Activated CD4-positive, CD25-positive, alpha-beta regulatory T cell treated with anti-CD3 and anti-CD28 coated beads, Interleukin-2, amount 50 U/mL, for 16 hours (primary cell): ENCODE results near the gene DEXI.
"Not testable (repeated sequence)": the region's sequence is repeated elsewhere in the genome, so short reads cannot be mapped to it uniquely, and the experiment has no call there.

Source experiments
- DNase-seq: peaks from one replicate; pipeline ENCODE4 v3.0.0-alpha.2; 2020; ENCODE audit warnings: low read depth, low spot score

Gene DEXI

DNA sequence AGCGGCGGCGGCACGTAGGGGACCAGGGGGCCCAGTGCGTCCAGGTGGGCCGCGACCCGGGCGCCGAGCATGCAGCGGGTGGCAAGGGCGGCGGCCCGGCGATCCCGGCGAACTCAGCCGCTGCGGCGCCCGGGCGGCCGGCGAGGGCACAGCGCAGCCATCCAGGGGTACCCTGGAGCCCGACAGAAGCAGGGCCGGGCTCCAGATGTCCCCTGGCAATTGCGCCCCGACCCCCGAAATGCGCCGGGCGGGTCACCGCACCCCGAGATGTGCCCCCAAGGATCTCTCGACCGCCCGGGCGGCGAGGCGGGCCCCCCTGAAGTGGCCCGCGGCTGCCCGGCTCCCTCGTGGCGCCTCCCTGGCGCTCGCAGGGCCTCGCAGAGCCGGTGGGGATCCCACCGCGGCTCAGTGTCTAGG lies 325 bp downstream of the DEXI start:
- not testable (repeated sequence) for DNase-seq

- DNase-seq = no peak
Measured at GRCh38 chr16:10941127-10941933, 938 bp downstream of the DEXI start.

DNA sequence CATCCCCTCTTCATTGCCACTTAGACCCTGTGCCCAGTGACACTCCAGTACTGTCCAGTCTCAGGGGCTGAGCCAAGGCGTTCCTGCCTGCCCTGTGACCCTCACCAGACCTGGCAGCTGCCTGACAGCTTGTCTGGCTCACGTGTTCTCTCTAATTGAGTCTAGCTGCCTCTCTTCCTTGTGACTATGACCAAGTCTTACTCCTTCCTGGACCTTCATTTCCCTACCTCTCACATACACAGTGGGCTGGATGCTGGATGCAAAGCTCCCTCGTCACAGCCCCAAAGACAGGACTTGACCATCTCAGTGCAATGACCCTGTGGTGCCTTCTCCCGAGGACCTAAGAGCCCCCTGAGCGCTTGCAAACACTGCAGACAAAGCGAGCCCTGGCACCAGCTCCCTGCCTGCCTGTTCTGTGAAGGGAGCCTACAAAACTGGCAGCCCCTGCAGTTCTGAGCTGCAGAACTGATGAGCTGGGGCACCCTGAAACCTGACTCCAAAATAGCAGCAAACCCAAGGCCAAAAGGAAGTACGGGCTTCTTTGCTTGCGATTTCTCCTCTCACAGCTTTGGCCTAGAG lies 1.7 kb downstream of the DEXI start:
- DNase-seq = no peak

DNA sequence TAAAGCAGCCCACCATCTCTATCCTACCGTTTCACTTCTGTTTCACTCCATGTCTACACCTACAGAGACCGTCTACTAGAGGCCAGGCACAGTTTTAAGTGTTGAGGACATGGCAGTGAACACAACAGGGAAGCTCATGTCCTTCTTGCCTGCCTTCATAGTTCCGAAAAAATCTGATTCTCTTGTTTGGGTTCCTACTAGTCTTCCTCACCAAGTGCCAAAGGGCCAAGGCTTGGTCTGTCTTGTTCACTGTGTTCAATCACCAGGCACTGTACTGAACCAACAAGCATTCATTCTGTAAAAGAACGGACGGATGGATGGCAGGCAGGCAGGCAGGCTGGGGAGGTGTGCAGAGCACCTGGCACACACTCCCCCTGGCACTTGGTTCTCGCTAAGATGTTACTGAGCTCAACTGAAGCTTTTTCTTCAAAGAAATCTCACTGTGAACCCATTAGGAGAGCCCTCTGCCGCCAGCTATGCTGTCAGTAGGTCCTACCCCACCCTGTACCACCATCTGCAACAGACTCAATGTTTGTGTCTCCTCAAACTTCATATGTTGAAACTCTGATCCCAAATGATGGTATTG lies 2.5 kb downstream of the DEXI start:
- DNase-seq = no peak

- DNase-seq = no peak
Measured at GRCh38 chr16:10938796-10939648, 3.2 kb downstream of the DEXI start.

DNA sequence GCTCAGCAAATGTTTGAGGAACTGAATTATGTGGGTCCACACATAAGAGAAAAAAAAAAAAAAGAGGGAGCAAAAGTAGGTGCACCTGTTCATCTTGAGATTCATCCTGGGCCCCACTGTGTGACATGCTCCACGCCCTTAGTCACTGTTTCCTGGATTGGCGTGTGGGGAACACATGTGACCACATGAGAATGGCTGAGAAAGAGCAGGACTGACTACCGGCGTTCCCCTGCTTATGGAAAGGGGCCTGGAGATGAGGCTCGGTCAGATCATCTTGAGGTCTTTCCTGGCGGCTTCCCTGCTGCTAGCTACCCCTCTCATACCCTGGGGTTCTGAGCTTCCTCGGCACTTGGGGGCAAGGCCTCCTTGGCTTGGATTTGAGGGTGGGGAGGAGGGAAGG lies 3.9 kb downstream of the DEXI start:
- no peak for DNase-seq

DNA sequence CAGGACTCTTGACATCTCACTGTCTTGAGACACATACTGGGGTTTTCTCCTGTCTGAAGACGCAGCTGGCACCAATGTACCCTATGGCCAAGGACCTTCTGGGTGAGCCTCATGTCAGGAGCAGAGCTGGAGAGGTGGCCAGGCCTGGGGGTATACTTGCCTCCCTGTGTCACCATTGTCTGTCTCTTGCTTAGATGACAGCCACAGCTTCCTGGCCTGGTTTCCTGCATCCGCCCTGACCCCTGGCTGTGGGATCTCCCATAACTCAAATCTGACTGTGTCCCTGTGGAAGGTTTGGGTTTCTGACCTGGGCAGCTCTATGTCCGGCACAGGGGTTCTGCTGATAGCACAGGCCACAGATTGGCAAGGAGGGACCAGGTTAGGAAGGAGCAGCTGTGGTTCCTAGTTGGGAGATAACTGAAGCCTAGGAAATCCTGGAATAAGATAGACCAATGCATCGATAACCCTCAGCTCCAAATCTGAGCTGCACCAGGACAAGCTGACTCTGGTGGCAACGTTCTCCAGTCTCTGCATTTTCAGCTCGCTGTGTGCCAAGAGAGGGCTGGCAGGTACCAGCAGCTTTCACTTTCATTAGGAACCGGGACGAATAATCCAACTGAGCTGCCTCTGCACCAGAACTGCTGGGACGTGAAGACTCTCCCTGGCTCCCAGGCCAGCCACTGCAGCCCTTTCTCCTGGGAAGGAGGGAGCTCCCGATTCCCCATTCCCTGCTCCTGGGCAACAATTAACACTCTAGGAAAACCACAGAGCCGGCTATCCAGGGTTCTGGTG lies 5.0 kb downstream of the DEXI start:
- no peak for DNase-seq

DNA sequence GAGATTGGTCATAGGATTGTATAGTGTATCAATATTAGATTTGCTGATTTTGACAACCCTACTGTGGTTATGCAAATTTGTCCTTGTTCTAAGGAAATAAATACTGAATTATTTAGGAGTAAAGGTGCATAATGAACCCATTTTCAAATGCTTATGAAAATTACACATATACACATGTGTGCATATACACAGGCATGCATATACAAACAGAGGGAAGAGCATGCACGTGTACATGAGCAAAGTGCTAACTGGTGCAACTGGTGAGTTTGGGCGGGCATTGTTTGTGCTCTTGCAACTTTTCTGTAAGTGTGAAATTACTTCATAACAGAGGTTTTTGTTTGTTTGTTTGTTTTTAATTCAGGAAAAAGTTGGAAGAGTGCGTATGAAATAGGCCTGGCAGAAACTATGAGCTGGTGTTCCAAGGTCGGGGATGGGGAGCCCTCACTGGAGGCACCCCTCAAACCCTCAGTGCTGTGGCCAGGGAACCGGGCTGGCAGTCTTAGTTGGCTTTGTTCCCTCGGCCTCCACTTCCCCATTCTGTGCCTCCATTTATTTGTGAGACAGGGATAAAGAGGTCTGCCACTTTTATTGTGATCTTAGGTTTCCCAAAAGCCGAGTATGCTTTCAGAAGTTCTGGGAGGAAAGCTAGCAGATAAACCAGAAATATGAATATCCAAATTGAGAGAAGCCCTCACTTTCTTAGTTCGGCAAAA lies 5.8 kb downstream of the DEXI start:
- DNase-seq = no peak

DNA sequence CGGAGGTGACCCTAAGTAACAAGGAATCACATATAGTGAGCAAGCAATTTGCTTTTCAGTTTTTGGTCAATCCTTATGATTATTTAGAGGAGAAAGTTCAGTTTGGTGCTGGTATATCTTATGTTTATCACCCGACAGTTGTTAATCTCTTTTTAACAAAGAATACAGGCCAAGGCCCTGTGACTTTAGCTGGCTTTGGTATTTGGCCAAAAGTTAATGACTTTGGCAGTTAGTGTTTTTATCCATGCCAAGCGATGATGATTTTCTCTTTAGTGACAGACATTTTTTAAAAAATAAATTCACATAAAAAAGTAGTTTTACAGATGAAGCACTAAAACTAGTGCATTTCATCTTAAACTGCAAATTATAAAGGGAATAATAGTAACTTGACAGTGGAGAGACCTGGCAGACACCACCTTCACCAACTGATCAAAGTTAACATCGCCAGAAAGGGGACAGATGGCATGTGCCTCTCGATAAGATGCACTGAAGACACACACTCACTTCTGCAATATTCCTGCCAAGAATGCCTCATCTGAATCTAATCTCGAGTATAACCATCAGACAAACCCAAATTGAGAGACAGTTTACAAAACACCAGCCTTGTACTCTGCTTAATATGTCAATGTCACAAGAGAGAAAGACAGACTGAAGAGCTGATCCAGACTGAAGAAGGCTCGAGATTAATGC lies 6.9 kb downstream of the DEXI start:
- no peak for DNase-seq

DNA sequence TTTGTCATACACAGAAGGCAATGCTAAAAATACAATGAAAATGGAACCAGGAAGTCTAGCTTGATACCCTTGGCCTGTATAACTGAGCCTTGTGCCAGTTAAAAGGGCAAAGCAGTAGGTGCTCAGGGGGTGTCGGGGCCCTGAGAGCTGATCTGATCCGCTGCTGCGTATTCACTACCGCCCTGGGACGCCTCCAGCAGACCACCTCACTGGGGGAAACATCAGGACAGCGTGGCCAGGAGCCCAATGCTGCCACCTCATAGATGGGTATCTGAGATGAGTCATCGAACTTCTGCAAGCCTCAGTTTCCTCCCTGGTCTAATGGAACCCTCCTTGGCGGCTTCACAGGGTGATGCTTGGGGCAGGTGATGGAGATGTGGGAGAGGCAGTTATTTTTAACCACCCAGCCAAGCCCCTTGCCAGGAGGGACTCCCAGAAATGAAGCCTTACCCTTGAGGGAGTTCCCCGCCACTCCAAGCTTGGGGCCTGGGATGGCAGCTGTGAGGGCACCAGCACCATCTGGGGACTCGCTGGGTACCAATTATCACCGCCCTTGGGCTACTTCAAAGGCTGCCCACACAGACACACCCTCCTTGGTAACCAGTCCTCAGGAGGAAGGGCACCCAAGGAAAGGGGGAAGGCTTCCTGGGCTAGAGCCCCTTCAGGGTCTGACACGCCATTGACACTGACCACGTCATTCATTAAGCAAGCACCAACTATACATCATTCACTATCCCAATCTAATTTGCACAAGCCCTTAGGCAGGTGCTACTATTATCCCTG lies 7.8 kb downstream of the DEXI start:
- no peak for DNase-seq

- no peak for DNase-seq
Measured at GRCh38 chr16:10933865-10934264, 8.4 kb downstream of the DEXI start.

GRCh38 chr16:10932959-10933710 lies 9.1 kb downstream of the DEXI start:
- DNase-seq = no peak

DNA sequence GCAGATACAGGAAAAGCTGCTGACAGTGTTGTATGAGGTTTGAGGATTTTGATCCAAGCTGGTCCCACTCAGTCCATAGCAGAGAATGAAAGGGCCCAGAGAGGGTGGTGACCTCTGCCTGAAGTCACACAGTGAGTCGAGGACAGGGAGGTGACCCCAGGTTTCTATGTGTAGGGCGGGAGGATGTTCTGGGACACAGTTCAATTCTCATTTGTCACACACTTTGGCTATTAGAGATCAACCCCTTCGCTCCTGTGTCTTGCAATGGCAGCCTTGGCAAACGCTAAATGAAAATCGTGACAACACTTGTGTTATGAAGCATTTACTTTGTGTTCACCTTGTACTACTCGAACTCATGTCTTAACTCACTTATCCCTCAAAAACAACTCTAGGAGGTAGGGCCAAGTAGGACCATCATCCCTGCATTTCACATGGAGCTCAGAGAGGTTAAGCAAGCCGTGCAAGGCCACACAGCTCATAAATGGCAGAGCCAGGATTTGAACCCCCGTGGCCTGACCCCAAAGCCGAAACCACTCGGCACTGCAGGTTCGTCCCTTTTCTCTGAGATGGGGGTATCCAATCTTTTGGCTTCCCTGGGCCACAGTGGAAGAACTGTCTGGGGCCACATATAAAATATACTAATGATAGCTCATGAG lies 10.2 kb downstream of the DEXI start:
- no peak for DNase-seq

DNA sequence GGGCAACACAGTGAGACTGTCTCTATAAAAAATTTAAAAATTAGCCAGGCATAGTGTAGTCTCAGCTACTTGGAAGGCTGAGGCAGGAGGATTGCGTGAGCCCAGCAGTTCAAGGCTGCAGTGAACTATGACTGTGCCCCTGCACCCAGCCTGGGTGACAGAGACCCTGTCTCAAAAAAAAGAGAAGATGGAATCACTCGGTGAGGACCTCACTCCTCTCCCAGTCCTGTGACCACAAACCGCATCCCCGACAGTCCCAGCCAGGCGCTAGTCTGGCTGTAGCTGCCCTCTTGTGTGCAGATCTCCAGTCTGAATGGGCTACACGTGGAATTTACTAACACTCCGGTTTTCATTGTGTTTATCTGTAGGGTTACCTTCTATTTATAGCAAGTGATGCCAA lies 11.1 kb downstream of the DEXI start:
- no peak for DNase-seq

DNA sequence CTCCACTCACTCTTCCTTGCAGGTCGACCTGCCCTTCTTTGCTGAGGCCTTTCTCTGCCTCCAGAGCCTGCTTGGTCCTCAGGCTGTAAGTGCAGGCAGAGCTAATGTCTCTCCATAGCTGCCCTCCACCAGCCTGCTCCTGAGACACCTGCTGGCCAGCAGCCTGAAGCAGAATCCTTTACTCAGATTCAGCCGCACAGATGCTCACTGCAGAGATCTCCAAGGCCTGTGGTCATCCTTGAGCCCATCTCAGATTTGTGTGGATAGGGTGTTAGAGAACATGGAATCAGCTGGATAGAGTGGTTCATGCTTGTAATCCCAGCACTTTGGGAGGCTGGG lies 11.5 kb downstream of the DEXI start:
- no peak for DNase-seq

- DNase-seq = no peak
Measured at GRCh38 chr16:10929853-10930754, 12.2 kb downstream of the DEXI start.

DNA sequence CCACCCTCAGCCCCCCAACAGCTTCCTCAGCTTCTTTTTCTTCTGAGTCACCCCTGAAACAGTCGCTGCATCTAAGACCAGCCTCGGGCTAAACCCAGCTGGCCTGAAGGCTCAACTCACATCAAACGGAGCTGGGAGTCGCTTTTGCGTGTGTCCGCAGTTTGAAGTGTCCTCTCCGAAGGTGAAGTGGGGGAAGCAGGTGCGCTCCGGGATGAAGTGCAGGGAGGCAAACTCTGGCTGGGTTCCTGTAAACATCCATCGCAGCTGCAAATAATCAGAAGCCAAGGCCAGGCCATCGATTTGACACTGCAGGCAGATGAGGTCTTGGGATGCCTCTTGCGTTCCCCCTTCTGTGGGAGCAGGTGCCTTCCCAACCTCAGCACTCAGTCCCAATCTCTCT lies 13.2 kb downstream of the DEXI start:
- not testable (repeated sequence) for DNase-seq
